NCI-H345 treated with DMSO at 0.1 percent for 48 hours (cell line): Measurements from ENCODE around the gene SAP25.
"Not testable (repeated sequence)": the region's sequence is repeated elsewhere in the genome, so short reads cannot be mapped to it uniquely, and the experiment has no call there.

ENCODE experiments used
- DNase-seq: peaks from one replicate; lab custom pipeline; 2025; ENCODE audit not compliant: unreplicated experiment; lab: John Stamatoyannopoulos, UW

Gene SAP25

GRCh38 chr7:100576384-100576993 is 2.8 kb upstream of the SAP25 start:
- DNase-seq: no peak

- no peak for DNase-seq
Observed at GRCh38 chr7:100575746-100576383, 2.2 kb upstream of the SAP25 start.

- DNase-seq: no peak
Observed at GRCh38 chr7:100575206-100575631, 1.5 kb upstream of the SAP25 start.

GRCh38 chr7:100574362-100575205 is 884 bp upstream of the SAP25 start:
- DNase-seq: no peak

- no peak for DNase-seq
Observed at GRCh38 chr7:100572949-100573675, 588 bp downstream of the SAP25 start.

GRCh38 chr7:100572281-100572948 is 1.3 kb downstream of the SAP25 start:
- DNase-seq: no peak

- DNase-seq: no peak
Observed at GRCh38 chr7:100571829-100572116, 1.9 kb downstream of the SAP25 start.

- DNase-seq: no peak
Observed at GRCh38 chr7:100570954-100571828, 2.5 kb downstream of the SAP25 start.

- DNase-seq: no peak
Observed at GRCh38 chr7:100568896-100569844, 4.5 kb downstream of the SAP25 start.

- no peak for DNase-seq
Observed at GRCh38 chr7:100568176-100568895, 5.4 kb downstream of the SAP25 start.

GRCh38 chr7:100567751-100568175 is 5.9 kb downstream of the SAP25 start:
- no peak for DNase-seq

GRCh38 chr7:100567031-100567730 is 6.5 kb downstream of the SAP25 start:
- no peak for DNase-seq

- no peak for DNase-seq
Observed at GRCh38 chr7:100566018-100566531, 7.6 kb downstream of the SAP25 start.

- no peak for DNase-seq
Observed at GRCh38 chr7:100565133-100565571, 8.5 kb downstream of the SAP25 start.

- not testable (repeated sequence) for DNase-seq
Observed at GRCh38 chr7:100564405-100564804, 9.3 kb downstream of the SAP25 start.

- DNase-seq: no peak
Observed at GRCh38 chr7:100563809-100564400, 9.8 kb downstream of the SAP25 start.

GRCh38 chr7:100563100-100563564 is 10.6 kb downstream of the SAP25 start:
- DNase-seq: no peak
